ENCODE results near the gene GARIN5B. TPM values are rescaled to one million over a fixed set of nuclear protein-coding genes. Genes with fewer than 3 reads are reported as not detected.

The GARIN5B gene
- polyA plus RNA-seq, 1 of the 3 experiments (the other 2 are of a cell fraction): not detected

DNA sequence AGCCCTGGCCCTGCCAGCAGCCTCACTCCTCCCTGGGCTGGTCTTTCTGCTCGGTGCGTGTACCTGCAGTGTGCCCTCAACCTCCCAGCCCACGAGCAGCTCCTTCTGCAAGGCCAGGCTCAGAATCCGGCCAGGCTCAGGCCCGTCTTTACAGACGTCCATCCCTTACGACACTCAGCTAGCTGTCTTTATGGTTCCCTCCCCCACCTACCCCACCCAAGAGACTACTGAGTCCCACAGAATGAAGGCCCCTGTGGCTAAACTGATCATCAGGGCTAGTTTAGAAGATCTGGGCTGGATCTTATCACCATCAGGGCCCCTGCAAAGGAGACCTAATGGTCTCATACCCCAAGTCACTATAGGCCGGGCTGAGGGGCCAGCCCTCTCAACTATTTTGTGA lies 48.7 kb downstream of the GARIN5B start:
- no peaks in the 10 kb centered on the region for H3K9me2 ChIP-seq
- H4K20me1 ChIP-seq (ENCODE audit: insufficient read depth): no peaks in the 10 kb centered on the region
- no peaks in the 10 kb centered on the region for H3F3A ChIP-seq (replicated peaks; ENCODE audit: insufficient read depth)
- no peak overlapping the region for H3K27ac ChIP-seq (ENCODE audit: low read depth in 2 of 2, low read length in 1 of 2)
- H3K4me2 ChIP-seq: no peak overlapping the region
- DNase-seq: peak; percentile 19
- no peaks in the 10 kb centered on the region for H3K27me3 ChIP-seq (ENCODE audit: insufficient read depth)
- H3K4me1 ChIP-seq (ENCODE audit: control insufficient read depth in 1 of 2, insufficient read depth in 2 of 2, low read depth in 1 of 2, low read length in 1 of 2): no peaks in the 10 kb centered on the region
- no peak overlapping the region for H3K4me3 ChIP-seq (ENCODE audit: low read depth in 2 of 2, low read length in 1 of 2)
- H3K79me2 ChIP-seq (ENCODE audit: insufficient read depth): no peaks in the 10 kb centered on the region
- WGBS (ENCODE audit: low lambda C conversion rate): 86% methylated on average over 8 of the region's 8 CpGs
- no peaks in the 10 kb centered on the region for H3K9me3 ChIP-seq
- TF ChIP-seq RFX5 (IDR thresholded peaks at IDR 0.05; ENCODE audit: low read length) (no peak), REST (IDR thresholded peaks at IDR 0.05; ENCODE audit: low read depth, low read length) (no peak), RAD21 (IDR thresholded peaks at IDR 0.05; ENCODE audit: low read length) (no peak)
- TF ChIP-seq, protein P1, sequence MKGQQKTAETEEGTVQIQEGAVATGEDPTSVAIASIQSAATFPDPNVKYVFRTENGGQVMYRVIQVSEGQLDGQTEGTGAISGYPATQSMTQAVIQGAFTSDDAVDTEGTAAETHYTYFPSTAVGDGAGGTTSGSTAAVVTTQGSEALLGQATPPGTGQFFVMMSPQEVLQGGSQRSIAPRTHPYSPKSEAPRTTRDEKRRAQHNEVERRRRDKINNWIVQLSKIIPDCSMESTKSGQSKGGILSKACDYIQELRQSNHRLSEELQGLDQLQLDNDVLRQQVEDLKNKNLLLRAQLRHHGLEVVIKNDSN (IDR thresholded peaks at IDR 0.05; ENCODE audit: borderline replicate concordance, low read depth): no peak
- peaks cover 1 to 4% of the 10 kb centered on the region in 2 experiments for H3K36me3 ChIP-seq (replicated peaks in 1 of 2; ENCODE audit: control insufficient read depth in 1 of 2, insufficient read depth in 2 of 2, low read length in 1 of 2)
- ChIA-PET POLR2A (no interaction called here), CTCF (interaction anchor here (7.7 kb wide), 1 partner anchor 12 kb away, joined by 46 read pairs; no protein-coding TSS in a partner anchor)
- no peak overlapping the region for H2AFZ ChIP-seq (ENCODE audit: low read depth)
- no peak overlapping the region for H3K9ac ChIP-seq

GRCh38 chr19:55312621-55313512 lies 50.2 kb downstream of the GARIN5B start:
- H2AFZ ChIP-seq (ENCODE audit: low read depth): no peak overlapping the region
- no peak for TF ChIP-seq GATA2 (CRISPR knock-in tag; IDR thresholded peaks at IDR 0.05)
- TF ChIP-seq JUND (IDR thresholded peaks at IDR 0.05): no peak
- no peak for TF ChIP-seq FOSL2 (IDR thresholded peaks at IDR 0.05; ENCODE audit: borderline replicate concordance, low read depth)
- no peak for TF ChIP-seq SIN3A (IDR thresholded peaks at IDR 0.05; ENCODE audit: borderline replicate concordance, low read depth, low read length)
- TF ChIP-seq, protein P2, sequence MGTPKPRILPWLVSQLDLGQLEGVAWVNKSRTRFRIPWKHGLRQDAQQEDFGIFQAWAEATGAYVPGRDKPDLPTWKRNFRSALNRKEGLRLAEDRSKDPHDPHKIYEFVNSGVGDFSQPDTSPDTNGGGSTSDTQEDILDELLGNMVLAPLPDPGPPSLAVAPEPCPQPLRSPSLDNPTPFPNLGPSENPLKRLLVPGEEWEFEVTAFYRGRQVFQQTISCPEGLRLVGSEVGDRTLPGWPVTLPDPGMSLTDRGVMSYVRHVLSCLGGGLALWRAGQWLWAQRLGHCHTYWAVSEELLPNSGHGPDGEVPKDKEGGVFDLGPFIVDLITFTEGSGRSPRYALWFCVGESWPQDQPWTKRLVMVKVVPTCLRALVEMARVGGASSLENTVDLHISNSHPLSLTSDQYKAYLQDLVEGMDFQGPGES (IDR thresholded peaks at IDR 0.05; ENCODE audit: low read depth, low read length): no peak
- TF ChIP-seq YY1 (IDR thresholded peaks at IDR 0.05; ENCODE audit: low read depth): no peak
- no peaks in the 10 kb centered on the region for H3K4me1 ChIP-seq (ENCODE audit: control insufficient read depth in 1 of 2, insufficient read depth in 2 of 2, low read depth in 1 of 2, low read length in 1 of 2)
- no peaks in the 10 kb centered on the region for H3K9me3 ChIP-seq
- H3K9ac ChIP-seq: no peak overlapping the region
- H3K9me2 ChIP-seq: no peaks in the 10 kb centered on the region
- H3K4me3 ChIP-seq (ENCODE audit: low read depth in 2 of 2, low read length in 1 of 2): no peak overlapping the region
- 92% methylated on average over 24 of the region's 47 CpGs for WGBS (ENCODE audit: low lambda C conversion rate)
- DNase-seq: peak; percentile 30
- CTCF ChIA-PET: interaction anchor here (0.9 to 7.7 kb wide), 3 partner anchors 10 to 21 kb away, joined by 3 to 46 read pairs (median 5); no protein-coding TSS in a partner anchor
- H3K79me2 ChIP-seq (ENCODE audit: insufficient read depth): no peaks in the 10 kb centered on the region
- H3K36me3 ChIP-seq (replicated peaks in 1 of 2; ENCODE audit: control insufficient read depth in 1 of 2, insufficient read depth in 2 of 2, low read length in 1 of 2): peaks cover 7 to 14% of the 10 kb centered on the region in 2 experiments
- H4K20me1 ChIP-seq (ENCODE audit: insufficient read depth): no peaks in the 10 kb centered on the region
- H3K27ac ChIP-seq (ENCODE audit: low read depth in 2 of 2, low read length in 1 of 2): no peak overlapping the region
- H3F3A ChIP-seq (replicated peaks; ENCODE audit: insufficient read depth): no peaks in the 10 kb centered on the region
- H3K4me2 ChIP-seq: no peak overlapping the region
- POLR2A ChIA-PET: interaction anchor here (1.2 to 1.7 kb wide), 2 partner anchors 9 to 95 kb away, joined by 3 to 4 read pairs; partner anchors contain the start of gene UBE2S
- H3K27me3 ChIP-seq (ENCODE audit: insufficient read depth): no peaks in the 10 kb centered on the region
